ENCODE measurements around the gene SCN2A. TPM values are rescaled to one million over a fixed set of nuclear protein-coding genes. Genes with fewer than 3 reads are reported as not detected.

Gene SCN2A
- total RNA-seq, 1 donor from 2014 or later, result 1.5 TPM

DNA sequence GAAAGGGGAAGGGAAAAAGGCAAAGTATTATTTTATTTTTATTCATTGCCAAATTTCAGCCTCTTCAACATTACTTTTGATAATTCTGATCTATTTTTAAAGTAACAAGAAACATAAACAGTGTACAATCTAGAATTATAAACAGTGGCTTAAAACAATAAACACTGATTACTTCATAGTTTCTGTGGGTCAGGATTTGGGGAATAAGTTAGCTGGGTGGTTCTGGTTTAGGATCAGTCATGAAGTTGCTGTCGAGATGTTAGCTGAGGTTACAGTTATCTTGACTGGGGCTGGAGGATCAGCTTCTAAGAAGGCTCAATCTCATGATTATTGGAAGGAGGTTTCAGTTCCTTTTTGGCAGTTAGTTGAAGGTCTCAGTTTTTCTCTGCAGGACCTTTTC, 109.2 kb downstream of the SCN2A start:
- H3K36me3 Mint-ChIP-seq (ENCODE audit: low read depth, unreplicated experiment), result no peaks in the 10 kb centered on the region
- no peaks in the 10 kb centered on the region for H3K9me3 Mint-ChIP-seq (ENCODE audit: unreplicated experiment)
- no peak overlapping the region for H3K4me3 Mint-ChIP-seq (ENCODE audit: unreplicated experiment)
- DNase-seq (ENCODE audit: low spot score), result no peak
- H3K27ac Mint-ChIP-seq (ENCODE audit: unreplicated experiment), result no peak overlapping the region
- H3K4me1 Mint-ChIP-seq (ENCODE audit: unreplicated experiment), result no peaks in the 10 kb centered on the region
- TF ChIP-seq, protein P1, sequence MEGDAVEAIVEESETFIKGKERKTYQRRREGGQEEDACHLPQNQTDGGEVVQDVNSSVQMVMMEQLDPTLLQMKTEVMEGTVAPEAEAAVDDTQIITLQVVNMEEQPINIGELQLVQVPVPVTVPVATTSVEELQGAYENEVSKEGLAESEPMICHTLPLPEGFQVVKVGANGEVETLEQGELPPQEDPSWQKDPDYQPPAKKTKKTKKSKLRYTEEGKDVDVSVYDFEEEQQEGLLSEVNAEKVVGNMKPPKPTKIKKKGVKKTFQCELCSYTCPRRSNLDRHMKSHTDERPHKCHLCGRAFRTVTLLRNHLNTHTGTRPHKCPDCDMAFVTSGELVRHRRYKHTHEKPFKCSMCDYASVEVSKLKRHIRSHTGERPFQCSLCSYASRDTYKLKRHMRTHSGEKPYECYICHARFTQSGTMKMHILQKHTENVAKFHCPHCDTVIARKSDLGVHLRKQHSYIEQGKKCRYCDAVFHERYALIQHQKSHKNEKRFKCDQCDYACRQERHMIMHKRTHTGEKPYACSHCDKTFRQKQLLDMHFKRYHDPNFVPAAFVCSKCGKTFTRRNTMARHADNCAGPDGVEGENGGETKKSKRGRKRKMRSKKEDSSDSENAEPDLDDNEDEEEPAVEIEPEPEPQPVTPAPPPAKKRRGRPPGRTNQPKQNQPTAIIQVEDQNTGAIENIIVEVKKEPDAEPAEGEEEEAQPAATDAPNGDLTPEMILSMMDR (IDR thresholded peaks at IDR 0.05; ENCODE audit: unreplicated experiment), result no peak
- H3K27me3 Mint-ChIP-seq (ENCODE audit: unreplicated experiment), result no peaks in the 10 kb centered on the region

DNA sequence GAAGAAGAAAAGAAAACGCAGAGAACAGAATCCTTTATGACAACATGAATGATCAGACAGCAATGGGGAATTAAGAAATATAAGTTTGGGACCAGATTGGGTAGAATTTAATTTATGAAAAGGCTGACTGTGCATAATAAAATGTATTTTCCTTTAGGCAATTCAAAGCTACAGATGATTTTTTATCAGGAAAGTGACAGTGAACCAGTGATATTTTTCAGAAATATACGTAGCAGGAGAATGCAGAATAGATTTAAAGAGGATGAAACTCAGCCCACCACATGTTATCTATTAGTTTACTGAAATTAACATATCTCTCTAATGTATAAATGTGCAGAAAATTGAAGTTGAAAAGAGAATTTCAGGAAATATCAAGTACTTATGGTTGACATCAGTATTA, 110.0 kb downstream of the SCN2A start:
- H3K36me3 Mint-ChIP-seq (ENCODE audit: low read depth, unreplicated experiment), result no peaks in the 10 kb centered on the region
- H3K27me3 Mint-ChIP-seq (ENCODE audit: unreplicated experiment), result no peaks in the 10 kb centered on the region
- no peak overlapping the region for H3K27ac Mint-ChIP-seq (ENCODE audit: unreplicated experiment)
- TF ChIP-seq, protein P1 (IDR thresholded peaks at IDR 0.05; ENCODE audit: unreplicated experiment), result no peak
- DNase-seq (ENCODE audit: low spot score), result no peak
- H3K4me1 Mint-ChIP-seq (ENCODE audit: unreplicated experiment), result no peaks in the 10 kb centered on the region
- H3K4me3 Mint-ChIP-seq (ENCODE audit: unreplicated experiment), result no peak overlapping the region
- H3K9me3 Mint-ChIP-seq (ENCODE audit: unreplicated experiment), result no peaks in the 10 kb centered on the region

DNA sequence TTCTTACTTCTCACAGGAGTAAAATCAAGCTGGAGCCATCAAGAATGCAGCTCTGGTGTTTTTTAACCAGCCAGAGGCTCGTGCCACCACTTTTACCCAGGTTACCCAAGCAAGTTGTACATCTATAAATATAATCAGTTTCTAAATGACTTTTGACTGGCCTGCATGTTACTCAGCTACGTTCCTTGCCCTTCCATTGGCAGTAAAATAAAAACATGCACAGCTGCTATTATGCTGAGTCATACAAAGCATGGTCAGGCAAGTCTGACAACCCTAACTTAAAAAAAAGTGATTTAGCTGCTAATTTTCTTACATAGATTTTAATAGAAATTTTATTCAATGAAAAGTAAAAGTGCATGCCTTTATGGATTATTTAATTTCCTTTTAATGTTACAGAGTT, 118.5 kb downstream of the SCN2A start:
- TF ChIP-seq, protein P1 (IDR thresholded peaks at IDR 0.05; ENCODE audit: unreplicated experiment), result no peak
- Mint-ChIP-seq H3K27ac (ENCODE audit: unreplicated experiment) (no peak overlapping the region), H3K4me3 (ENCODE audit: unreplicated experiment) (no peak overlapping the region), H3K27me3 (ENCODE audit: unreplicated experiment) (no peaks in the 10 kb centered on the region), H3K9me3 (ENCODE audit: unreplicated experiment) (no peaks in the 10 kb centered on the region), H3K36me3 (ENCODE audit: low read depth, unreplicated experiment) (no peaks in the 10 kb centered on the region), H3K4me1 (ENCODE audit: unreplicated experiment) (no peaks in the 10 kb centered on the region)
- no peak for DNase-seq (ENCODE audit: low spot score)

DNA sequence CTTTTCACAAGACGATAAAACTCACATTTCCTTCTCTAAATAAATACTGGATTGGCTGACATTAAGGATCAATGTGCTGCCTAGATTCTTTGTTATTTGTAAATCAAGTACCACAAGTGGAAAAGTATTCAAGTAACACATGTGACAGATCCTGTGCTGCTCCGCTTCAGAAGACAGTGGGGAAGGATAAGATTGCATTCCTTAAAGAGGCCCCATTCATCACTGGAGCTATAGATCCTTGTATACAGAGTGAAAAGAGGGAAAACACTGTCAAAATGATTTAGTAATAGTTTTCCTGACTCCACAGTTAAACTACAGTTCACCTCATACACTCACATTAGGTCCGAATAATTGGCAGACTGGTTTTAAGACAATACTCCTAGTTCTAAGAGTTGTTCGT, 122.3 kb downstream of the SCN2A start:
- TF ChIP-seq, protein P1 (IDR thresholded peaks at IDR 0.05; ENCODE audit: unreplicated experiment), result no peak
- H3K27ac Mint-ChIP-seq (ENCODE audit: unreplicated experiment), result no peak overlapping the region
- DNase-seq (ENCODE audit: low spot score), result no peak
- H3K27me3 Mint-ChIP-seq (ENCODE audit: unreplicated experiment), result no peaks in the 10 kb centered on the region
- H3K4me3 Mint-ChIP-seq (ENCODE audit: unreplicated experiment), result no peak overlapping the region
- H3K36me3 Mint-ChIP-seq (ENCODE audit: low read depth, unreplicated experiment), result no peaks in the 10 kb centered on the region
- no peaks in the 10 kb centered on the region for H3K9me3 Mint-ChIP-seq (ENCODE audit: unreplicated experiment)
- H3K4me1 Mint-ChIP-seq (ENCODE audit: unreplicated experiment), result no peaks in the 10 kb centered on the region

DNA sequence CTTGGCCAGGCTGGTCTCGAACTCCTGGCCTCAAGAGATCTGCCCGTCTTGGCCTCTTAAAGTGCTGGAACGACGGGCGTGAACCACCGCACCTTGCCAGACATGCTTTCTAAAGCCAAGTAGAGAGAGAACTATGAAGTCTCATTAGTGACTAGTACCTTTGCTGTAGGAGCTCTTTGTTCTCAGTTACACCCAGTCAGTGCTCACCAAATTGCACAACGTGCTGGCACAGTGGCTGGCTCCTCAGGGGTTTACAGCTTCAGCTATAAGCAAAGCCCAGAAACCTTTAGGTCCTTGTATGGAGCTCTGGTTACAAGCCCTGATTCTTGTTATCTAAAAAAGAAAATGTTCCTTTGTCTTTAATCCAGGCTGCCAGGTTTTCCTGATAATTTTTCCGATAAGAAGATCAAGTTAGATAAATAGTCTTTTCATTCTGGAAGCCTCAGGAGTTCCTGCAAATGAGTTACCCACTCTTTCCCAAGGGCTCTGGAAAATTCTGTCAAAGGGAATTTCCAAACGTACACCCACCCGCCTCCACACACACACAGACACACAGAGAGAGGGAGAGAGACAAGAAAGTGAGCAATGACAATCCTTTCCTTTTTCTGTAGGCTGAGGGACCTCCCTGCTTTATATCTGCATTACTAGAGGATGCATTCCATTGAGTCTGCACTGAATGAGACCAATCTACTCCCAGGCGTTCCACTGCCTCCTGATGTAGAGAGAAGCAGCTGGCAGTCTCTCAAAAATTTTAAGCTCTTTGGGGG, 130.1 kb downstream of the SCN2A start:
- Mint-ChIP-seq H3K4me3 (ENCODE audit: unreplicated experiment) (no peak overlapping the region), H3K4me1 (ENCODE audit: unreplicated experiment) (peaks cover 3% of the 10 kb centered on the region), H3K27ac (ENCODE audit: unreplicated experiment) (no peak overlapping the region), H3K9me3 (ENCODE audit: unreplicated experiment) (no peaks in the 10 kb centered on the region), H3K27me3 (ENCODE audit: unreplicated experiment) (no peaks in the 10 kb centered on the region), H3K36me3 (ENCODE audit: low read depth, unreplicated experiment) (no peaks in the 10 kb centered on the region)
- TF ChIP-seq, protein P1 (IDR thresholded peaks at IDR 0.05; ENCODE audit: unreplicated experiment), result no peak
- DNase-seq (ENCODE audit: low spot score), result no peak

Measured in endothelial cell (in vitro differentiated cells).